Activated naive CD4-positive, alpha-beta T cell treated with anti-CD3 and anti-CD28 coated beads, Interleukin-2, amount 50 U/mL, for 72 hours (primary cell): ENCODE results near the gene METAP1. TPM values are rescaled to one million over a fixed set of nuclear protein-coding genes. Genes with fewer than 3 reads are reported as not detected.
"Not testable (repeated sequence)": the region's sequence is repeated elsewhere in the genome, so short reads cannot be mapped to it uniquely, and the experiment has no call there.

Experiments
- ATAC-seq, 2 donors: fragments of 150-1000 bp; cut with Tn5 transposase; 2 replicates each; pipeline ENCODE4 v1.10.0; 2021; ENCODE audit warnings: mild to moderate bottlenecking in 2 of 2, moderate library complexity in 2 of 2
- DNase-seq, 2 donors: peaks; one replicate each; pipeline ENCODE4 v3.0.0; 2021 to 2022; ENCODE audit warnings: low spot score in 2 of 2
- H3K27ac Mint-ChIP-seq, 2 donors: one replicate each; pipeline ENCODE4 v1.8.0; 2022; ENCODE audit warnings: mild to moderate bottlenecking in 2 of 2, mixed read lengths in 2 of 2
- H3K36me3 Mint-ChIP-seq, 2 donors: one replicate each; pipeline ENCODE4 v1.8.0; 2022; ENCODE audit warnings: mixed read lengths in 2 of 2
- H3K9me3 Mint-ChIP-seq, 2 donors: one replicate each; pipeline ENCODE4 v1.8.0; 2022; ENCODE audit warnings: mixed read lengths in 2 of 2
- total RNA-seq, 2 donors: library from RNA; stranded (reverse); gene quantifications; one replicate each; pipeline ENCODE4 v1.2.3, GENCODE V29; 2022

Gene METAP1
- total RNA-seq, 2 donors from 2014 or later, result 71.6 to 80.1 TPM

DNA sequence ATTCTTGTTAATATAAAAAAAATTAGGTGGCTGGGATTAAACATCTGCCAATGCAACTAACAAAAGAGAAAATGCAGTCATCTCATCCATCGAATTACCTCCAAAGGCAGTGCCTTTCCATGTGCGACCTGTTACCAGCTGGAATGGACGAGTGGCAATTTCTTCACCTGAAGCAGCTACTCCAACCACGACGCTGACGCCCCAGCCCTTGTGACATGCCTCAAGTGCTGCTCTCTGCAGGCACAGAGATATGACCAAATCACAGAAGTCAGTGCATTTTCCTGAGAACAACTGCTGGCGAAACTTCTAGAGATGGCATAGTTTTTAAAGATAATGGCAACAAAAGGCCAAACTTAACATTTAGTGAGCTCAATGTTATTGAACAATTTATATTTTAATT is 79.3 kb downstream of the METAP1 start:
- Mint-ChIP-seq H3K9me3 (no peaks in the 10 kb centered on the region), H3K27ac (no peak overlapping the region), H3K36me3 (peaks cover 0 to 21% of the 10 kb centered on the region in 2 donors)
- no peak for ATAC-seq
- DNase-seq, result no peak

DNA sequence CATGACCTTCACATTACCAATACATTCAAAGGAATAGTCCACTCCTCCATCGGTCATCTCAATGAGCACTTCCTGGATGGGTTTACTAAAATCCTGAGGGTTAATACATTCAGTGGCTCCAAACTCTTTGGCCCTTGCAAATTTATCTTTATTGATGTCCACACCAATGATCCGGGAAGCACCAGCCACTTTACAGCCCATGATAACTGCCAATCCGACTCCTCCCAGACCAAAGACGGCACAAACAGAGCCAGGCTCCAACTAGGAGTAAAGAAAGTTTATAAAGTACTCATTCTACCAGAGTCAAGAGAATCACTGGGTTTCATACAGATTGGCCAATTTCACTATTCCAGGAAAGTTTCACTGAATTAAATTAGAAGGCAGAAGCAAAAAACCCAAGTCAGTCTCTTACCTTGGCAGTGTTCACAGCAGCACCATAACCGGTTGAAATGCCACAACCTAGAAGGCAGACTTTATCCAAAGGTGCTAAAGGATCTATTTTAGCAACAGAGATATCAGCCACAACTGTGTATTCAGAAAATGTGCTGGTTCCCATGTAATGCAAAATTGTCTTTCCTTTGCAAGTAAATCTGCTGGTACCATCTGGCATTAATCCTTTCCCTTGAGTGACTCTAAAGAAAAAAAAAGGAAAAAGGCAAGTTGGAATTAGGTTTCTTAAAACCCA is 80.9 kb downstream of the METAP1 start:
- H3K36me3 Mint-ChIP-seq, result peaks cover 0 to 21% of the 10 kb centered on the region in 2 donors
- peak overlapping the region; percentile 38 to 45 for H3K27ac Mint-ChIP-seq

DNA sequence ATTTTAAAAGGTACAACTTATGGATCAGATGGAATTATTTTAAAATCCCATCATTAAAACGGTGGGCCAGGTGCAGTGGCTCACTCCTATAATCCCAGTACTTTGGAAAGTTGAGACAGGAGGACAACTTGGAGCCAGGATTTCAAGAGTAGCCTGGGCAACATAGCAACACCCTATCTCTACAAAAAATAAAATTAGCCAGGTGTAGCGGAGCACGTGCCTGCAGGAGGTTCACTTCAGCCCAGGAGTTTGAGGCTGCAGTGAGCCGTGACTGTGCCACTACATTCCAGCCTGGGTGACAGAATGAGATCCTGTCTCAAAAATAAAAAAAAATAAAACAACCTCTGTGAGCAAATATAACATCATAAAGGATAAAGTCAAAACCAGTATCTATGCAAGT is 81.7 kb downstream of the METAP1 start:
- H3K36me3 Mint-ChIP-seq, result peaks cover 0 to 21% of the 10 kb centered on the region in 2 donors
- DNase-seq, result no peak
- H3K27ac Mint-ChIP-seq, result no peak overlapping the region
- no peaks in the 10 kb centered on the region for H3K9me3 Mint-ChIP-seq
- ATAC-seq, result no peak

More for the DNA sequence above, 80.9 kb downstream of the METAP1 start:
- DNase-seq, result no peak
- no peak for ATAC-seq
- H3K9me3 Mint-ChIP-seq, result no peaks in the 10 kb centered on the region

DNA sequence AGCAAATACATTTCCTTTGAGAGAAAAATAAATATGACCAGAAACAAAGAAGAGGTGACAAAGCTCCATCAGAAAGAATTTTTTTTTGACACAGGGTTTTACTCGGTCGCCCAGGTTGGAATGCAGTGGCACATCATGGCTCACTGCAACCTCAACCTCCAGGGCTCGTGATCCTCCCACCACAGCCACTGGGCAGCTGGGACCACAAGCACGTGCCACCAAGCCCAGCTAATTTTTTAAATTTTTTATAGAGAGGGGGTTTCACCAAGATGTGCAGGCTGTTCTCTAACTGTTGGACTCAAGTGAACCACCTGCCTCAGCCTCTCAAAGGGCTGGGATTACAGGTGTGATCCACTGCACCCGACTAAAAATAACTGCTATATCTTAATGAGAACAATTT is 82.8 kb downstream of the METAP1 start:
- H3K27ac Mint-ChIP-seq, result no peak overlapping the region
- ATAC-seq (no peak), DNase-seq (no peak)
- peaks cover 0 to 22% of the 10 kb centered on the region in 2 donors for H3K36me3 Mint-ChIP-seq
- no peaks in the 10 kb centered on the region for H3K9me3 Mint-ChIP-seq

DNA sequence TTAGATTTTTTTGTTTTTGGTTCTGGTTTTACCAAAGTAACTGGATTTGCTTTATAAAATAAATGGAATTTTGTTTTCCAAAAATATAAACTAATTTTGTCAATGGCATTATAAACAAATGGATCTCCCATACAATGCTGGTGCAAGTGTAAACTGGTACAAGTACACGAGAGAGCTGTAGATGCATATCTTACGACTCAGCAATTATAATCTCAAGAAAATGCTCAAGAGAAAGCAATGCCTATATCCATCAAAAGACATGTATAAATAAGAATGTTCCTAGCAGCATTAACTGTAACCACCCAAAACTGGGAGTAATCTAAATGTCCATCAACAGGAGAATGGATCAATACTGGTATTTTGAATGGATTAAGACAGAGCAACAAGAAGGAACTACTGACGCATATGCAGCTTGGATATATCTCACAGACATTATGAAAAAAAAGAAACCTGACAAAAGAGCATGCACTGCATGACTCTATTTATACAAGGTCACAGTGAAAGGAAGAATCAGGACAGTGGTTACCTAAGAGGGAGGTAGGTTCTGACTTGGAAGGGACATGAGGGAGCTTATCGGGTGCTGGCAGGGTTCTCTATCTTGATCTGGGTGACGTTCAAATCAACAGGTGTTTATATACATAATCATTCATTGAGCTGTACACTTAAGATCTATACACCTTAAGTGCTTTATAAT is 83.6 kb downstream of the METAP1 start:
- Mint-ChIP-seq H3K36me3 (peaks cover 4 to 24% of the 10 kb centered on the region in 2 donors), H3K27ac (no peak overlapping the region), H3K9me3 (no peaks in the 10 kb centered on the region)
- ATAC-seq (no peak), DNase-seq (no peak)

DNA sequence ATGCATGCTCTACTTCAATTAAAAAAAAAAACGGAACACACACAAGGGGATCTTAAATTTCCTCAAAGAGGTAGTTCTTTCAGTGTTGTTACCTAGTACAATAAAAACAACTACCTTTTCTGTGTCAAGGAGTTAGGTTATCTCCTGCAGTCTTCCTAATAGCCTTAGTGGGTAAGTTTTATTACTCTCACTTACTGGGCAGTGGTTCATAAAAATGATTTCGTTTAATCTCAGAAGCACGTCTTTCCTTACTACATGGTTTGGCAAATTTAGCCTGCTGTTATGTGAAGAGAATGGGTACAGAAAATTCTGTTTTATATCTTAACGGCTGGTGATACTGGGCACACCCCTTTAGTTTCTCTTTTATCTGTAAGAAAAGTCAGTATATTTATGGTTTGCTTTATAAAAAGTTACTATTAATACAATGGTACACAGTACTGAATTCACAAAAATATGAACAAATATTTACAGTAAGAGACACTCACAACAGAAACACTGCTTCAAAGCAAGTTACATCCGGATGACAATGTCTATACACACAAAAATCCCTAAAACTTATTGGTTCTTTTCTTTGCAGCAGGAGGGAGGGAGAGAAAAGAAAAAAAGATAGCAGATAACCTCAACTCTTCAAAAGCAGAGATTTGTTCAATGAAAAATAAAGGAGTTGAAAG is 84.2 kb downstream of the METAP1 start:
- peaks cover 4 to 28% of the 10 kb centered on the region in 2 donors for H3K36me3 Mint-ChIP-seq
- ATAC-seq, result no peak
- H3K27ac Mint-ChIP-seq, result peak overlapping the region in 1 of 2 donors; percentile 63
- DNase-seq, result no peak
- no peaks in the 10 kb centered on the region for H3K9me3 Mint-ChIP-seq

DNA sequence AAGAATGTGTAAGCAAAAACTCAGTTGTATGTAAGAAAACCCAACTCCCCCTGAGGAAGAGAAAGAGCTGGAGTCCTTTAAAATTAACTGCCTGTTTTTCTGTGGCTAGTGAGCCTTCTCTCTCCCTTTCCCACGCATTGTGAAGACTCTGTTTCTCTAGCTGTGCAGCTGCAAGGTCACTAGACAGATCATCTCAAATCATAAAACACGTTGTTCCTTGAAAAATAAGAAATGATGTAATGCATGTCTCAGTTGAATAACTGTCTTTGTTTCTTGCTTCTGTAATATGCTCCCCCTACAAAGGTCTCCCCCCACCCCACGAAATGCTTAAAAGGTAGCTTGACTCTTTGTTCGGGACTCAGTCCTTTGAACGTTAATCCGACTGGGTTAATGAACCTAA is 85.3 kb downstream of the METAP1 start:
- peaks cover 4 to 33% of the 10 kb centered on the region in 2 donors for H3K36me3 Mint-ChIP-seq
- ATAC-seq, H3K27ac Mint-ChIP-seq, DNase-seq, H3K9me3 Mint-ChIP-seq: not testable (repeated sequence)

DNA sequence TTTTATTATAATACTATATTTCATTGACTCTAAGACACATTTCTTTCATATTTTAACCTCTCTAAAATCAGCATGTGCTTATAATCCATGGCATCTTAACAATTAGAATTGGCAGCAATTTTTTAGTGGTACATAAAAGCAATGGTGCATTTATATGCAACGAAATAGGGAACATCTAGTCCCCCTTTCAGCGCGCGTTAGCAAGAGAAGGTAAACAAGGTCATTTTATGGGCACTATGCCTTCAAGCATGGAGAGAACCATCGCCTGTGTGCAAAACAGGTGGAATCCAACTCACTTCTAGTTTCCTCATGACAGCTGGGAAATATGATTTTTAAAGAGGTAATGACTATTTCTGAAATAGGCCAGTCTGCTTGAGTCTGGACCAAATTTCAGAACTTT is 86.7 kb downstream of the METAP1 start:
- Mint-ChIP-seq H3K27ac (peak overlapping the region in 1 of 2 donors; percentile 7), H3K9me3 (no peaks in the 10 kb centered on the region), H3K36me3 (peaks cover 8 to 31% of the 10 kb centered on the region in 2 donors)
- DNase-seq (no peak), ATAC-seq (no peak)

DNA sequence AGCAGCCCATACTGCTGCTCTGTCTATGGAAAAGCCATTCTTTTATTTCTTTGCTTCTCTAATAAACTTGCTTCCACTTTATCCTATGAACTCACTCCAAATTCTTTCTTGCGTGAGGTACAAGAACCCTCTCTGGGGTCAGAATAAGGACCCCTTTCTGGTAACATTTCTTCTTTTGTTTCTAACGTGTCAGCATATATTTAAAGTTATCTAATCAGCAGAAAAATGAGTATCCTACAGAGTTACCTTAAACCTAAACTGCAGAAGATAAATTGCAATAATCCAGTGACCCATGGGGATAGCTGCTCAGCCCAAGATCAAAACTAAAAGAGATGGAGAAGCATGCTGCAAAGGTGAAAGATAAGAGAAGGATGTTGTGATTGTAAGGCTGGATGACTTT is 89.1 kb downstream of the METAP1 start:
- Mint-ChIP-seq H3K36me3 (peaks cover 25 to 43% of the 10 kb centered on the region in 2 donors), H3K9me3 (no peaks in the 10 kb centered on the region), H3K27ac (no peak overlapping the region)
- ATAC-seq (no peak), DNase-seq (no peak)

DNA sequence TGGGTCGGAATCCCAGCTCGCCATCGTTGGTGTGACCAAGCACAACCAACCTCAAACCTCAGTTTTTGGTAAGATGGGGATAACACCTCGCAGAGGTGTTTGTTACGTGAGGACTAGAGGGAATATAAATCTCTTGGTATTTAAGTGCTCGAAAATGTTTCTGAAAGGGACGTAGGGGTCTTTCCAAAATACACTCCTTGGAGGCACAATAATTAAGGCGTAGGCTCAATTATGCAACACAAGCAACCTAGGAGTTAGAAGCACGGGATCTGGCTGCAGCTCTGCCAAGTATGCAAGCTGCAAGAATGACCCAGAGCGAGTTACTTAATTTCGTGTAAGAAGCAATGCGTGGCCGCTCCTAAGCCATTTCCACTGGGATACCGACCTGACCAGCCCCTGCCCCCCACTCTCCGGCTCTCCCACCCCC is 92.5 kb downstream of the METAP1 start:
- Mint-ChIP-seq H3K27ac (peak overlapping the region; percentile 70 to 95), H3K36me3 (peaks cover 30 to 43% of the 10 kb centered on the region in 2 donors), H3K9me3 (no peaks in the 10 kb centered on the region)
- ATAC-seq, result peak; percentile 7 to 45
- DNase-seq, result no peak

DNA sequence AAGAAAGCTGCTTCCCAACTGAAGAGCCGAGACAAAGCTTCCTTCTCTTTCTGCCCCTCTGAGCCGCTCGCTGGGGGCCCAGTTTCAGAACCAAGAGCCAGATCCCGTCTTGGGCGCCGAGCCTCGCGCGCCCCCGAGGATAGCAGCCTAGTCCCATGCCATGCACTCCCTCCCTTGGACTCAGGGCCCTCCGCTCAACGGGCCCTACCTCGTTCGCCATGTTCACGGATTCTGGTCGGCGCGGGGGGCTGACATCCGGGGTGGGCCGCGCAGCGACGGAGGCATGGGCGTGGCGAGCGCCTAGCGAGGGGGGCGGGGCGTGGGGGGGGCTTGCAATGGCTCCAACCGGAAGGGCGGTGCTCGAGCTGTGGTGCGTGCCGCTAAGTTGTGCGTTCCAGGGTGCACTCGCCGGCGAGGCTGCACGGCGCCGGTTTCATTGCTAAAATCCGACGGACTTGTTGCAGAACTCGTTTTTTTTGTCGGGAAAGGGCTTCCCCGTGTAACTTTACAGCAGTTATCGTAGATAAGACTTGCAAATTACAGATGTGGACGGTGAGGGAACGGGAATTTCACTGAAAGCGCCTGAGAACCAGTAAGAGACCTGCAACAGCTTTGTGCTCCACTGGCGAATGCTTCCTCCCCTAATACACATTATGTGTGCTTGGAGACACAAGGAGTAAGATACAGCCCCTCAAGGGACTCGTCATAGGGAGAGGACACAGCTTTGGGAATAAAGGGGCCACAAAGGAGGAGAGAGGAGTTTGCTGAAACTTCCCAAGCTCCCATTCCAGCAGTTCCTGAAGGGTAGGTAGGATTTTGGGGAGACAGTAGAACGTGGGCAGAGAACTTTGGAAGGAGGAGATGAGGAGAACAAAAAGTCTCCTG is 93.2 kb downstream of the METAP1 start, which contains the start of gene ADH5:
TSS of gene ADH5 (minus strand) at position 308 of the 885 bp plus-strand sequence. CDS start at position 220, 88 bp downstream.
- DNase-seq (peak; percentile 73 to 78), ATAC-seq (peak; percentile 95 to 98)
- Mint-ChIP-seq H3K27ac (peak within 1 kb of the TSS; percentile 95 to 99), H3K9me3 (no peaks in the 10 kb centered on the region), H3K36me3 (peaks cover 30 to 38% of the 10 kb centered on the region in 2 donors)

DNA sequence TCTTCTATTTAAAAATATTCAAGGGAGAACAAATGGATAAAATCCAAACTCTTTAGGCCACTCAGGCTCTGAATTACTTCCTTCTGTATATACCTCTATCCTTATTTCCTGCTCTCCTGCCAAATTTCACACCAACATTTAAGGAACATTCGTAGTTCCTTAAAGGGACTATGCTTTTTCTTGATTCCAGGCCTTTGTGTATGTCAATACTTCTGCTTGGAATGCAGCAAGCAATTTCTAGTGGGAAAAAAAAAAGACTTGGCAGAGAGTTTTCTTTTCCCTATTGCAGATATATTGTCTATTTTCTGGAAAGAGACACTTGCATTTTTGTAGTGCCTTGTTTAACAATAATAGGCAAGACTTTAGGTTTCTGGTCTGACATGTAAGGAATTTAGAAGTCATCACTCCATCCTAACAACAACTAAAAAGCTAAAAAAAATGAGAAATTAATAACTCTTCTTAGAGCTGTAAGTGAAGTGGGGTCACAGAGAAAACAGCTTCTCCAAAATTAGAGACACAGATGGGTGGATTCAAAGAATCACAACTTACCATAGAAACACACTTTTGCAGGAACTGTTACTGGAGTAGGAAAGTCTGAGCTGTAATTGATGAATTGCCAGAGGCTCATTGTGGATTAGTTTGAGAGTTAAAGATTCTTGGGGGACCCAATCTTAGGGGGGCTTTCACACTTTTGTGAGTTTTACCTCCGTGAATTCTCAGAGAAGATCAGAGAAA is 95.1 kb downstream of the METAP1 start:
- DNase-seq (no peak), ATAC-seq (no peak)
- Mint-ChIP-seq H3K9me3 (no peaks in the 10 kb centered on the region), H3K27ac (peak overlapping the region in 1 of 2 donors; percentile 95), H3K36me3 (peaks cover 23 to 26% of the 10 kb centered on the region in 2 donors)

DNA sequence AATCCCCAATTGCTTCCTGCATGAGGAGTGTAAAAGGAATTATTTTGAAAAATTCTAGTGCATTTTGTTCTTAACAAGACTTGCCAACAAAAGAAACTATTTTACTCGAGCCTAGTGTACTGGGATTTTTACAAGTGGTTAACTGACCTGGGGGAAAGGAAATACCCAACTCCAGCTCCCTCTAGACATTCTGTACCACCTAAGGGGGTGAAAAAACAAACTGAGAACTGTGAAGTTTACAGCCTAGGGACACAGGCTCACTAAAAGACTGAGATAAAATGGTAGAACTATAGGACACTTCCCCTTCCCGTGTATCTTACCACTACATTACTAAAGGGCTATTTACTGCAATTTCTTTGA is 95.7 kb downstream of the METAP1 start:
- no peak for ATAC-seq
- H3K9me3 Mint-ChIP-seq, result no peaks in the 10 kb centered on the region
- no peak overlapping the region for H3K27ac Mint-ChIP-seq
- no peak for DNase-seq
- peaks cover 21 to 25% of the 10 kb centered on the region in 2 donors for H3K36me3 Mint-ChIP-seq

DNA sequence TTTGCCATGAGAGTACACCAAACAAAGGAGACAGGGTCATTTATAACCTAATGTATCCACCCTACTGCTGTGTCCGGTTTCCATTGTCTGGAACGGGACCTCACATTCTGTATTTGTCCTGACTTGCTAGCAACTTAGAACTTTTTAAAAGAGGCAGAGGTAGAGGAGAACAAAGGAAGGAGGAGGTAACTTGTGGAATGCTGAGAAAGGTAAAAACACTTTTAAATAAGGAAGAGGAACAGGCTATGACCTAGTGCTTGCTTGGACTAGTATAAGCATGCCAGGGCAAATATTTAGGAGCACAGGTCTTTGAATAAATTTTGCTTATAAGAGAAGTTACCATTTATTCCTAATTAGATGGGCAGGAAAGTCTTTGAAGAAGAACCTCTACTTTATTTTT is 96.3 kb downstream of the METAP1 start:
- DNase-seq, H3K27ac Mint-ChIP-seq, H3K9me3 Mint-ChIP-seq, ATAC-seq: not testable (repeated sequence)
- peaks cover 16 to 22% of the 10 kb centered on the region in 2 donors for H3K36me3 Mint-ChIP-seq

DNA sequence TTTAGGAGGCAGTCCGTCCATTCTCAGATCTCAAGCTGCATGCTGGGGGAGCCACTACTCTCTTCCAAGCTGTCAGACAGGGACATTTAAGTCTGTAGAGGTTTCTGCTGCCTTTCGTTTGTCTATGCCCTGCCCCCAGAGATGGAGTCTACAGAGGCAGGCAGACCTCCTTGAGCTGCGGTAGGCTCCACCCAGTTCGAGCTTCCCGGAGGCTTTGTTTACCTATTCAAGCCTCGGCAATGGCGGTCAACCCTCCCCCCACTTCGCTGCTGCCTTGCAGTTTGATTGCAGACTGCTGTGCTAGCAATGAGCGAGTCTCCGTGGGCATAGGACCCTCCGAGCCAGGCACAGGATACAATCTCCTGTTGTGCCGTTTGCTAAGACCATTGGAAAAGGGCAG is 103.8 kb downstream of the METAP1 start:
- Mint-ChIP-seq H3K9me3 (no peaks in the 10 kb centered on the region), H3K36me3 (no peaks in the 10 kb centered on the region), H3K27ac (no peak overlapping the region)
- no peak for ATAC-seq
- no peak for DNase-seq

DNA sequence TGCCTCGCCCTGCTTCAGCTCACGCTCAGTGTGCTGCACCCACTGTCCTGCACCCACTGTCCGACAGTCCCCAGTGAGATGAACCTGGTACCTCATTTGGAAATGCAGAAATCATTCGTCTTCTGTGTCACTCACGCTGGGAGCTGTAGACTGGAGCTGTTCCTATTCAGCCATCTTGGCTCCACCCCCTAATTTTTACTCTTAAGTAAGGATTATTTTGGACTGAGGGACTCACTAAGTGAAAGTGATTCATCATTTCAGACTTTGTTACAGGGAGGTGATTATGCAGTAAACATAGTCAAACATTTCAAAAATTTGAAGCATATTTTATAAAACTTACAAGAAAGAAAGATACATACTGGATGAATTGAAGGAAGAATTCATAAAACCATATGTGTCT is 104.3 kb downstream of the METAP1 start:
- DNase-seq, H3K36me3 Mint-ChIP-seq, H3K27ac Mint-ChIP-seq, H3K9me3 Mint-ChIP-seq, ATAC-seq: not testable (repeated sequence)
